Measurements from ENCODE around the gene CD82.

- TF ChIP-seq CTCF (IDR thresholded peaks at IDR 0.05): no peak
- no peak for TF ChIP-seq POLR2A (IDR thresholded peaks at IDR 0.05)
Observed at GRCh38 chr11:44629732-44630345, 64.4 kb downstream of the CD82 start.
